ENCODE results near the gene ADSL.
"Not testable (repeated sequence)": the region's sequence is repeated elsewhere in the genome, so short reads cannot be mapped to it uniquely, and the experiment has no call there.

ADSL gene

GRCh38 chr22:40363059-40363458, 16.8 kb downstream of the ADSL start:
- in situ Hi-C loops (cut with HindIII; ENCODE audit: low pct_unique_long_range_greater_than_20kb, low sequenced_read_pairs): no loop called here

DNA sequence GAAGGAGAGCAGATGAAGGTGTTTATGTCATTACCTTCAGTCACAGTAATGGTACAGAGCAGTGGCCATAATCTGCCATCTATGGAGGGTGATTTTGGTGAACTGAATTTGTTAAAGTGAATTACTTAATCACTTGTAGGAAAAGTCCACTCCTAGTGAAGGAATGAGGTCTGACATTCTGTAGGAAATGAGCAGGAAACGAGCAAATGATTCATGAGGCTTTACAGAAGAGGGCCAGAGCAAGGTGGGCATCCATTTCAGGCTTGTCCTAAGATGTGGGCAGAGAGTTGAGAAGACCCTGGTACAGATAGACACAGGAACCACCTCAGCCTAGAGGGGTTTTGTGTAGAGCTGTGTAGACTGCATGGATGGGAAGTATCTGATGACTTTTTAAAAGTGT, 18.1 kb downstream of the ADSL start:
- no peak for DNase-seq (ENCODE audit: low read depth in 1 of 2, low spot score in 1 of 2)
- no peak for TF ChIP-seq JUND (IDR thresholded peaks at IDR 0.05; ENCODE audit: low read depth)
- in situ Hi-C loops (cut with HindIII; ENCODE audit: low pct_unique_long_range_greater_than_20kb, low sequenced_read_pairs): no loop called here

More at GRCh38 chr22:40363059-40363458, 16.8 kb downstream of the ADSL start:
- TF ChIP-seq JUND (IDR thresholded peaks at IDR 0.05; ENCODE audit: low read depth): no peak
- DNase-seq (ENCODE audit: low read depth in 1 of 2, low spot score in 1 of 2): no peak

GRCh38 chr22:40366068-40366467, 19.8 kb downstream of the ADSL start:
- no peak for DNase-seq (ENCODE audit: low read depth in 1 of 2, low spot score in 1 of 2)
- in situ Hi-C loops (cut with HindIII; ENCODE audit: low pct_unique_long_range_greater_than_20kb, low sequenced_read_pairs): no loop called here
- no peak for TF ChIP-seq JUND (IDR thresholded peaks at IDR 0.05; ENCODE audit: low read depth)

DNA sequence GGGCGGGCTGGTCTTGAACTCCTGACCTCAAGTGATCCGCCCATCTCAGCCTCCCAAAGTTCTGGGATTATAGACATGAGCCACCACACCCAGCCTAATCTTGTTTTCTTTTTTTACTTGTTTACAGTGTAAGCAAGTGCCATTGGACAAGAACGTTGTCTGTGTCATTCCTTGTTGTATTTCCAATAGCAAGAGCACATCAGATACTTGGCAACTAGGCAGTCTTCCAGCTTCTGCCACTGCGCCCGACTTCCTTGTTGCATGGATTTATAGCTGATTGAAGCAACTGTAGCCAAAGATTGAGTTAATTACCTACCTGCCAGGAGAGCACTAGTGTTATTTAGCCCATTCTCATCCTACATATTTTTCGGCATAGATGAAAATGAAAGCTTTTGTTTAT, 21.0 kb downstream of the ADSL start:
- in situ Hi-C loops (cut with HindIII; ENCODE audit: low pct_unique_long_range_greater_than_20kb, low sequenced_read_pairs): no loop called here
- no peak for TF ChIP-seq JUND (IDR thresholded peaks at IDR 0.05; ENCODE audit: low read depth)
- DNase-seq (ENCODE audit: low read depth in 1 of 2, low spot score in 1 of 2): no peak

DNA sequence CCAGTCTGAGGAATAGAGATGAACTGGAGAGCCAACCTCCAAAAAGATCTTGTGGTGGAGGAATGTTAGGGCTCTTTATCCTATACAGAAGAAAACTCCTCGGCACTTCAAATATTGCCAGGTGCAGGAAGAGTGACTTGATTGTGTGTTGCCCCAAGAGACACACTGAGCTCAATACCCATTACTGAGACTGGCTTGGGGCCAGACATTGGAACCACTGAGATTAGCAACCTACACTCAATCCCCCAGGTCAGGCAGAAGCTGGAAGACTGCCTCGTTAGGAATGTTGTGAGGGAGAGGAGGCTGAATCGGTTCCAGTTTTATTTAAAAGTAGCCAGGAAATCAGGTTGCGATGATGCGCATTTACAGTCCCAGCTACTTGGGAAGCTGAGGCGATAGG, 21.7 kb downstream of the ADSL start:
- TF ChIP-seq JUND (IDR thresholded peaks at IDR 0.05; ENCODE audit: low read depth): no peak
- in situ Hi-C loops (cut with HindIII; ENCODE audit: low pct_unique_long_range_greater_than_20kb, low sequenced_read_pairs): no loop called here
- no peak for DNase-seq (ENCODE audit: low read depth in 1 of 2, low spot score in 1 of 2)

GRCh38 chr22:40368836-40369235, 22.5 kb downstream of the ADSL start:
- DNase-seq (ENCODE audit: low read depth in 1 of 2, low spot score in 1 of 2): no peak
- in situ Hi-C loops (cut with HindIII; ENCODE audit: low pct_unique_long_range_greater_than_20kb, low sequenced_read_pairs): no loop called here
- no peak for TF ChIP-seq JUND (IDR thresholded peaks at IDR 0.05; ENCODE audit: low read depth)

DNA sequence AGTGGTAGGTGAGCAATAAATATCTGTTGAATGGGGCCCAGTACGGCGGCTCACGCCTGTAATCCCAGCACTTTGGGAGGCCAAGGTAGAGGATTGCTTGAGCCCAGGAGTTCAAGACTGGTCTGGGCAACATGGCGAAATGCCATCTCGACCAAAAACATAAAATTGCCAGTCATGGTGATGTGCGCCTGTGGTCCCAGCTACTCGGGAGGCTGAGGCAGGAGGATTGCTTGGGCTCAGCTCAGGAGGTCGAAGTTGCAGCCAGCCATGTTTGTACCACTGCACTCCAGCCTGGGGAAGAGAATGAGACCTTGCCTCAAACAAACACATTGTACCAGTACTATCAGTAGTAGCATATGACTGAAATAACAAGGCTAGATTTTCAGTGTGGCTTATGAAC, 28.3 kb downstream of the ADSL start:
- TF ChIP-seq JUND (IDR thresholded peaks at IDR 0.05; ENCODE audit: low read depth): no peak
- no peak for DNase-seq (ENCODE audit: low read depth in 1 of 2, low spot score in 1 of 2)
- in situ Hi-C loops (cut with HindIII; ENCODE audit: low pct_unique_long_range_greater_than_20kb, low sequenced_read_pairs): no loop called here

GRCh38 chr22:40376149-40376548, 29.8 kb downstream of the ADSL start:
- no peak for TF ChIP-seq JUND (IDR thresholded peaks at IDR 0.05; ENCODE audit: low read depth)
- in situ Hi-C loops (cut with HindIII; ENCODE audit: low pct_unique_long_range_greater_than_20kb, low sequenced_read_pairs): no loop called here
- DNase-seq (ENCODE audit: low read depth in 1 of 2, low spot score in 1 of 2): no peak

GRCh38 chr22:40377931-40378330, 31.6 kb downstream of the ADSL start:
- in situ Hi-C loops (cut with HindIII; ENCODE audit: low pct_unique_long_range_greater_than_20kb, low sequenced_read_pairs): no loop called here
- TF ChIP-seq JUND (IDR thresholded peaks at IDR 0.05; ENCODE audit: low read depth): no peak

DNA sequence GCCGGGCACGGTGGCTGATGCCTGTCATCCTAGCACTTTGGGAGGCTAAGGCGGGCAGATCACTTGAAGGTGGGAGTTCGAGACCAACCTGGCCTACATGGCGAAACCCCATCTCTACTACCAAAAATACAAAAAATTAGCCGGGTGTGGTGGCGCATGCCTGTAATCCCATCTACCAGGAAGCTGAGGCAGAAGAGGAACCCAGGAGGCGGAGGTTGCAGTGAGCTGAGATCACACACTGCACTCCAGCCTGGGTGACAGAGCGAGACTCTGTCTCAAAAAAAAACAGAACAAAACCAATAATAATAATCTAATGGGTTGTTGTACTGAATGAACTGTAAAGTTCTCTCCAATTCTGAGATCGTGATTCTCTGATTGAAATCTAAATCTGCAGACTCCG, 32.1 kb downstream of the ADSL start:
- in situ Hi-C loops (cut with HindIII; ENCODE audit: low pct_unique_long_range_greater_than_20kb, low sequenced_read_pairs); DNase-seq (ENCODE audit: low read depth in 1 of 2, low spot score in 1 of 2): not testable (repeated sequence)

More at GRCh38 chr22:40377931-40378330, 31.6 kb downstream of the ADSL start:
- no peak for DNase-seq (ENCODE audit: low read depth in 1 of 2, low spot score in 1 of 2)

DNA sequence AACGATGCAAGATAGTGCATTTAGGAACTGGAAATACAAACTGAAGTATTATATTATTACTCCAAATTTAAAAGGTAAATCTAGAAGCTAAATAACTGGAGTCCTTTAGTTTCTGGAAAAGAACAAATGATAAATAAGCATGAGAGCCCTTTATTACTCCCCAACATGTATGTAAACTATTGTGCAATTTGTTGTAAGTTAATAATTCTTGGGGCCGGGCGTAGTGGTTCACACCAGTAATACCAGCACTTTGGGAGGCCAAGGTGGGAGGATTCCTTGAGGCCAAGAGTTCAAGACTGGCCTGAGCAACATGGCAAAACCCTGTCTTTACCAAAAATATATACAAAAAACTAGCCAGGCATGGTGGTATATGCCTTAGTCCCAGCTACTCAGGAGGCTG, 35.2 kb downstream of the ADSL start:
- no peak for TF ChIP-seq JUND (IDR thresholded peaks at IDR 0.05; ENCODE audit: low read depth)
- no peak for DNase-seq (ENCODE audit: low read depth in 1 of 2, low spot score in 1 of 2)
- in situ Hi-C loops (cut with HindIII; ENCODE audit: low pct_unique_long_range_greater_than_20kb, low sequenced_read_pairs): no loop called here

GRCh38 chr22:40383905-40384304, 37.6 kb downstream of the ADSL start:
- in situ Hi-C loops (cut with HindIII; ENCODE audit: low pct_unique_long_range_greater_than_20kb, low sequenced_read_pairs): no loop called here
- DNase-seq (ENCODE audit: low read depth in 1 of 2, low spot score in 1 of 2): no peak
- TF ChIP-seq JUND (IDR thresholded peaks at IDR 0.05; ENCODE audit: low read depth): no peak

GRCh38 chr22:40385036-40385782, 38.9 kb downstream of the ADSL start:
- in situ Hi-C loops (cut with HindIII; ENCODE audit: low pct_unique_long_range_greater_than_20kb, low sequenced_read_pairs): no loop called here
- no peak for DNase-seq (ENCODE audit: low read depth in 1 of 2, low spot score in 1 of 2)
- no peak for TF ChIP-seq JUND (IDR thresholded peaks at IDR 0.05; ENCODE audit: low read depth)

DNA sequence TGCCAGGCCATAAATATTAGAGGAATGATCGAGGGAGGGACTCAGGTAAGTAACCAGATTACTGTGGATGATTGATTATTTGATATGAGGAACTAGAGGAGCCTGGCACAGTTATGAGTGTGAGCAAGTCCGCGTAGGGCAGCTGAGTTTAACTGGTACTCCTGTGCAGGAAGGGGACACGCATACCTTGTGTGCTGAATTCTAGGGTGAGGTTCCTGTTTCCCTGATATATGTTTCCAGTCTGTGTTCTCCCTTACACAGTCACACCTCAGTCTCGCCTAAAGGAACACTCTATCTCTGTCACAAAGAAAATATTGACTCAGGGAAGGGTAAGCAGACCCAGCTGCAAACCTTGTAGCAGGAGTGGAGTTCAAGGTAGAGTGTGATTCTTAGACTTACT, 41.4 kb downstream of the ADSL start:
- in situ Hi-C loops (cut with HindIII; ENCODE audit: low pct_unique_long_range_greater_than_20kb, low sequenced_read_pairs): no loop called here
- DNase-seq (ENCODE audit: low read depth in 1 of 2, low spot score in 1 of 2): peak in 1 of 2 experiments; percentile 30
- no peak for TF ChIP-seq JUND (IDR thresholded peaks at IDR 0.05; ENCODE audit: low read depth)
